ENCODE data around the gene ACOT7. TPM values are rescaled to one million over a fixed set of nuclear protein-coding genes. Genes with fewer than 3 reads are reported as not detected.

Gene ACOT7
- total and polyA plus RNA-seq, 2 of the 13 experiments (the other 11 are each of a cell fraction or from before 2014, with no cell fraction given) = 33.0 to 55.8 TPM

GRCh38 chr1:6243993-6244392 lies 149.6 kb downstream of the ACOT7 start, which contains the start of gene HES3:
TSS of gene HES3 (plus strand) at chr1:6244179. CDS start at chr1:6244366, 187 bp downstream.
- H3K4me1 ChIP-seq (ENCODE audit: insufficient read depth, low read length) = peaks cover 47% of the 10 kb centered on the region
- H3K9me3 ChIP-seq (ENCODE audit: low read length) = no peaks in the 10 kb centered on the region
- no peak within 1 kb of the TSS for H3K27ac ChIP-seq (ENCODE audit: extremely low read length, insufficient read depth, low read length)
- H3K27me3 ChIP-seq (ENCODE audit: control insufficient read depth in 1 of 2, insufficient read depth in 2 of 2, low read length in 2 of 2) = peaks cover 15 to 57% of the 10 kb centered on the region in 2 experiments
- intact Hi-C loops (cut with micrococcal nuclease; ENCODE audit: unreplicated experiment) (loop anchor here (10.0 kb wide), 1 partner anchor 139 kb away; no protein-coding TSS in a partner anchor), in situ Hi-C loops (cut with HindIII; ENCODE audit: extremely low pct_ligation_motif_present, low pct_unique_long_range_greater_than_20kb) (loop anchor here (10.0 kb wide), 1 partner anchor 171 kb away; the partner anchor contains the start of gene HES2)
- 0 out of 2 replicates have a peak, but pooled peaks cover 5% of the 10 kb centered on the region for H4K20me1 ChIP-seq (ENCODE audit: insufficient read depth, low read length)
- ChIA-PET POLR2A (no interaction called here), CTCF (ENCODE audit: low intra/inter-chr PET ratio, low total read pairs) (interaction anchor here (1.6 to 1.9 kb wide), 2 partner anchors 39 to 191 kb away, joined by 7 to 9 read pairs; partner anchors contain the start of gene RNF207)
- FAIRE-seq (no peak), DNase-seq (ENCODE audit: low spot score) (no peak), ATAC-seq (no peak)
- no peak within 1 kb of the TSS for H3K4me2 ChIP-seq (ENCODE audit: low read depth, low read length)
- H3K9ac ChIP-seq (ENCODE audit: insufficient read depth, low read depth, low read length) = no peak within 1 kb of the TSS
- no peak within 1 kb of the TSS for H2AFZ ChIP-seq (ENCODE audit: low read length)
- H3K79me2 ChIP-seq (ENCODE audit: insufficient read depth, low read length) = no peaks in the 10 kb centered on the region
- H3K4me3 ChIP-seq (replicated peaks in 1 of 3; ENCODE audit: insufficient read depth in 1 of 3, low read depth in 2 of 3, low read length in 3 of 3) = no peak within 1 kb of the TSS
- no peaks in the 10 kb centered on the region for H3K36me3 ChIP-seq (replicated peaks in 1 of 2; ENCODE audit: control insufficient read depth in 1 of 2, insufficient read depth in 2 of 2, low read length in 2 of 2)
- WGBS (ENCODE audit: low lambda C conversion rate) = 56% methylated on average over 15 of the region's 16 CpGs
- TF ChIP-seq ZNF75D (CRISPR knock-in tag; IDR thresholded peaks at IDR 0.05; ENCODE audit: borderline replicate concordance) = no peak
- no peak for TF ChIP-seq SP140L (CRISPR knock-in tag; IDR thresholded peaks at IDR 0.05; ENCODE audit: borderline replicate concordance)
- no peak for TF ChIP-seq TFDP1 (CRISPR knock-in tag; IDR thresholded peaks at IDR 0.05; ENCODE audit: borderline replicate concordance)
- TF ChIP-seq GTF3A (CRISPR knock-in tag; conservative IDR thresholded peaks at IDR 0.05) = no peak
- no TSS peak for BruUV-seq (replicated peaks)

GRCh38 chr1:6243053-6243834 lies 150.3 kb downstream of the ACOT7 start:
- H3K27me3 ChIP-seq (ENCODE audit: control insufficient read depth in 1 of 2, insufficient read depth in 2 of 2, low read length in 2 of 2) = peaks cover 15 to 50% of the 10 kb centered on the region in 2 experiments
- 82% methylated on average over 11 of the region's 20 CpGs for WGBS (ENCODE audit: low lambda C conversion rate)
- no peak overlapping the region for H2AFZ ChIP-seq (ENCODE audit: low read length)
- H3K9ac ChIP-seq (ENCODE audit: insufficient read depth, low read depth, low read length) = no peak overlapping the region
- POLR2A ChIA-PET = interaction anchor here (0.8 to 1.1 kb wide), 2 partner anchors 8 to 38 kb away, joined by 3 read pairs; no protein-coding TSS in a partner anchor
- peaks cover 55% of the 10 kb centered on the region for H3K4me1 ChIP-seq (ENCODE audit: insufficient read depth, low read length)
- in situ Hi-C loops (cut with HindIII; ENCODE audit: extremely low pct_ligation_motif_present, low pct_unique_long_range_greater_than_20kb) (loop anchor here (10.0 kb wide), 1 partner anchor 172 kb away; the partner anchor contains the start of gene HES2), intact Hi-C loops (cut with micrococcal nuclease; ENCODE audit: unreplicated experiment) (loop anchor here (10.0 kb wide), 1 partner anchor 138 kb away; no protein-coding TSS in a partner anchor)
- H3K4me3 ChIP-seq (replicated peaks in 1 of 3; ENCODE audit: insufficient read depth in 1 of 3, low read depth in 2 of 3, low read length in 3 of 3) = no peak overlapping the region
- CTCF ChIA-PET (ENCODE audit: low intra/inter-chr PET ratio, low total read pairs) = no interaction called here
- FAIRE-seq = no peak
- no peaks in the 10 kb centered on the region for H3K36me3 ChIP-seq (replicated peaks in 1 of 2; ENCODE audit: control insufficient read depth in 1 of 2, insufficient read depth in 2 of 2, low read length in 2 of 2)
- DNase-seq (ENCODE audit: low spot score) = no peak
- 0 out of 2 replicates have a peak, but pooled peaks cover 5% of the 10 kb centered on the region for H4K20me1 ChIP-seq (ENCODE audit: insufficient read depth, low read length)
- no peak overlapping the region for H3K27ac ChIP-seq (ENCODE audit: extremely low read length, insufficient read depth, low read length)
- no peak overlapping the region for H3K4me2 ChIP-seq (ENCODE audit: low read depth, low read length)
- no TSS peak for BruUV-seq (replicated peaks)
- H3K9me3 ChIP-seq (ENCODE audit: low read length) = no peaks in the 10 kb centered on the region
- no peaks in the 10 kb centered on the region for H3K79me2 ChIP-seq (ENCODE audit: insufficient read depth, low read length)
- no peak for ATAC-seq
- TF ChIP-seq IKZF1 (IDR thresholded peaks at IDR 0.05) = no peak
- TF ChIP-seq FOXA1 (IDR thresholded peaks at IDR 0.05) = no peak
- no peak for TF ChIP-seq FOXA1 (CRISPR knock-in tag; IDR thresholded peaks at IDR 0.05)
- no peak for TF ChIP-seq SNAI1 (CRISPR knock-in tag; IDR thresholded peaks at IDR 0.05; ENCODE audit: borderline replicate concordance)
- no peak for TF ChIP-seq KDM3A (CRISPR knock-in tag; IDR thresholded peaks at IDR 0.05; ENCODE audit: low read depth)
- no peak for TF ChIP-seq ZNF234 (CRISPR knock-in tag; conservative IDR thresholded peaks at IDR 0.05)
- no peak for TF ChIP-seq ZNF326 (CRISPR knock-in tag; IDR thresholded peaks at IDR 0.05; ENCODE audit: borderline replicate concordance)
- TF ChIP-seq CREB3 (CRISPR knock-in tag; IDR thresholded peaks at IDR 0.05) = no peak
- TF ChIP-seq DDIT3 (CRISPR knock-in tag; IDR thresholded peaks at IDR 0.05) = no peak
- TF ChIP-seq PREB (CRISPR knock-in tag; IDR thresholded peaks at IDR 0.05) = no peak

Data from HepG2 (cell line).